AG04449 (cell line): Measurements from ENCODE around the gene KLHL29.

Source experiments
- CTCF ChIA-PET: fragments of 350-600 bp; formaldehyde crosslinking; extraction: SDS; loops from one replicate; lab custom pipeline; 2021; ENCODE audit warnings: antibody characterized with exemption; lab: Yijun Ruan, JAX
- POLR2A ChIA-PET: fragments of 400-600, 350-600 bp; formaldehyde crosslinking; extraction: SDS; loops from one replicate; lab custom pipeline; 2020; ENCODE audit warnings: antibody characterized with exemption, inconsistent platforms; lab: Yijun Ruan, JAX
- DNase-seq: peaks from one replicate; pipeline ENCODE4 v3.0.0-alpha.2; 2010; ENCODE audit warnings: low read depth, low spot score
- H3K4me3 ChIP-seq: 2 replicates; pipeline ENCODE4 v1.5.1; 2011; ENCODE audit warnings: low read depth, mild to moderate bottlenecking, control low read depth, low read length
- CTCF ChIP-seq: IDR thresholded peaks from one replicate; pipeline ENCODE4 v1.5.1; 2011; ENCODE audit warnings: mild to moderate bottlenecking, moderate library complexity, low read length, control low read depth, inconsistent platforms; ENCODE audit not compliant: insufficient read depth; ENCODE audit errors: missing control alignments

KLHL29 gene

GRCh38 chr2:23536326-23536725 lies 151.3 kb downstream of the KLHL29 start:
- H3K4me3 ChIP-seq, result no peak overlapping the region
- ChIA-PET POLR2A (no interaction called here), CTCF (no interaction called here)
- TF ChIP-seq CTCF, result no peak
- no peak for DNase-seq

GRCh38 chr2:23537991-23538390 lies 153.0 kb downstream of the KLHL29 start:
- ChIA-PET POLR2A (no interaction called here), CTCF (no interaction called here)
- no peak for TF ChIP-seq CTCF
- no peak overlapping the region for H3K4me3 ChIP-seq
- no peak for DNase-seq

GRCh38 chr2:23538566-23538965 lies 153.6 kb downstream of the KLHL29 start:
- no peak for TF ChIP-seq CTCF
- ChIA-PET POLR2A (no interaction called here), CTCF (interaction anchor here (1.0 kb wide), 1 partner anchor 28 kb away, joined by 3 read pairs; no protein-coding TSS in a partner anchor)
- H3K4me3 ChIP-seq, result no peak overlapping the region
- DNase-seq, result no peak

GRCh38 chr2:23540804-23541360 lies 155.9 kb downstream of the KLHL29 start:
- ChIA-PET POLR2A (no interaction called here), CTCF (no interaction called here)
- DNase-seq, result no peak
- no peak overlapping the region for H3K4me3 ChIP-seq
- no peak for TF ChIP-seq CTCF

- DNase-seq, result no peak
- CTCF ChIA-PET, result interaction anchor here (0.8 to 0.9 kb wide), 2 partner anchors 10 to 76 kb away, joined by 3 to 4 read pairs; no protein-coding TSS in a partner anchor
- POLR2A ChIA-PET, result no interaction called here
- no peak overlapping the region for H3K4me3 ChIP-seq
- TF ChIP-seq CTCF, result no peak
Measured at GRCh38 chr2:23541503-23542229, 156.7 kb downstream of the KLHL29 start.

- ChIA-PET POLR2A (no interaction called here), CTCF (interaction anchor here (0.8 to 0.9 kb wide), 2 partner anchors 11 to 75 kb away, joined by 3 to 4 read pairs; no protein-coding TSS in a partner anchor)
- no peak for TF ChIP-seq CTCF
Measured at GRCh38 chr2:23542230-23542789, 157.3 kb downstream of the KLHL29 start.

More at GRCh38 chr2:23542230-23542789, 157.3 kb downstream of the KLHL29 start:
- DNase-seq, result no peak
- H3K4me3 ChIP-seq, result no peak overlapping the region
